Stimulated activated CD8-positive, alpha-beta memory T cell treated with anti-CD3 and anti-CD28 coated beads, Interleukin-15, amount 100 ng/mL, for 4 hours (primary cell): ENCODE results near the gene IGF2R.
"Not testable (repeated sequence)": the region's sequence is repeated elsewhere in the genome, so short reads cannot be mapped to it uniquely, and the experiment has no call there.

Source experiments
- DNase-seq, 2 donors: peaks; one replicate each; pipeline ENCODE4 v3.0.0-alpha.2; 2020; ENCODE audit warnings: low read depth in 2 of 2

IGF2R gene

GRCh38 chr6:159996626-159997497, 28.0 kb downstream of the IGF2R start:
- no peak for DNase-seq

DNA sequence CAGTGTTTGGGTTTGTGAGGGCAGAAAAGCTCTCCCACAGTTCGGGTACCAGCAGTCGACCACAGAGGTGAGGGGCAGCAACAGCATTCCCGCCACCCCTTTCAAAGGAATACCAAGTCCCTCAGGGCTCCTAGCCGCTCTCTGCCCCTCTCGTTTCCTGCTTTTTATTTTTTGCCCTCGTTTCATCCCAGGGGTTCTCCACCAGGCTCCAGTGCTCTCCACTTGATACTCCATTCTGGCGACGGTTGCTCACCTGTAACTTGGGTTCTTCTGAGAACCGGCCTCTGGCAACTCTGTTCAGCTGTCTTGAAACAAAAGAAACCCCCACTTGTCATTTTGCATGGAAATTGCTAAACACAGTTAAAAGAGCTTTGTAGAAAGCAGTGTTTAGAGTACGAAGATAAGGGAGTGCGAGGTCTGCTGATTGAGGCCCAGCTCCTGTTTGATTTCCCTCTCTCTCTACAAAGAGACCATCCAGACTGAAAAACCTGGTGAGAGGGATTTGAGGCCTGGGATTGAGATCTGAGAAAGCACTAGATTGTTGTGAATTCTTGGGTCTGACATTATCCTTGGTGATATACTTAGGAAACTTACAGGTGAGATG, 28.7 kb downstream of the IGF2R start:
- no peak for DNase-seq

- no peak for DNase-seq
These were observed 29.7 kb downstream of the IGF2R start for GRCh38 chr6:159998538-159998937.

- DNase-seq = no peak
These were observed 30.4 kb downstream of the IGF2R start for GRCh38 chr6:159999240-159999671.

DNA sequence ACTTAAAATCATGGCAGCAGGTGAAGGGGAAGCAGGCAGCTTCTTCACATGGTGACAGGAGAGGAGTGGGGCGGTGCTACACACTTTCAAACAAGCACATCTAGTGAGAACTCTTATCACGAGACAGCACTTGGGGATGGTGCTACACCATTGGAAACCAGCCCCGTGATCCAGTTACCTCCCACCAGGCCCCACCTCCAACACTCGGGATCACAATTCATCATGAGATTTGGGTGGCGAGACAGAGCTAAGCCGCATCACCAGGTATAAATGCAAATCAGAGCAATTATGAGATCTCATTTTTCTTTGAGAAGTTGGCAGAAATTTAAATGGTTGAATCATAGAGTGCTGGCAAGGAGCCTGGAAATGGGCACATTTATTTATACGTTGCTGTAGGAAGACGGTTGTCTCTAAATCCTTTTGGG, 31.4 kb downstream of the IGF2R start:
- DNase-seq = no peak

GRCh38 chr6:160000893-160001427, 32.1 kb downstream of the IGF2R start:
- not testable (repeated sequence) for DNase-seq

DNA sequence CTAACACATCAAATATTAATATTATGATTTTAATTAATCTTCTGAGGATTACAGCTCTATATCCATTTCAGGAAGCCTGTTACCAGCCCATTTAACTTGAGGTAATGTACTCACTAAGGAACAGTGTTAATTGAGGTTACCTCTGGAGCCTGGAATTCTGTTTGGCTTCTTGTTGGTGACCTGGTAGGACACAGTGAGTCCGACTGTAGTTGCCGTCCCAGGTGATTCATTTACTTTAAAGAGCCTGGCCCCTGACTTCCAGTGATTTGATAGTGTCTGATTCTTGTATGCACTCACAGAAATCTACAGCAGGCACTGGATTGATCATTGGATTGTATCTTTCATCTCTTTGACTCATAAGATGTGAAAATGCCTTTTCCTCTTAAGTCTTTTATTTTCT, 34.0 kb downstream of the IGF2R start:
- DNase-seq = no peak

- no peak for DNase-seq
These were observed 35.1 kb downstream of the IGF2R start for GRCh38 chr6:160004018-160004417.

GRCh38 chr6:160004419-160005175, 35.7 kb downstream of the IGF2R start:
- DNase-seq = no peak

DNA sequence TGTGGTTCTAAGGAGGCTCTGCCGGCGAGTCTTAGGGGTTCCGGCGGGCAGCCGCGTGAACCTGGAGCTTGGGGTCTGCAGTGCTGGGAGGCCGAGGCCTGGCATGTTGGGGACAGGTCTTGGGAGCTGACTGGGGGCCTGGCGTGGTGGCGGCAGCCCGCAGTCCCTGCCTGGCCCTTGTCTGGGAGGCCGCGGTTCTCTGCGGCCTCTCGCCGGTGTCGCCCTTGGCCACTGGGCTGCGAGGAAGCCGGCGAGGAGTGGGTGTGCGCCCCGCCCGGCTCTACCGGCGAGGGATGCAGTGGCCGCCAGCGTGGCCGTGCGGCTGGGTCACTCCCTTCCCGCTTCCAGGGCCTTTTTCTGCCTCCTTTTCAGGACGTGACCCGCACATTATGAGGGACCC, 36.3 kb downstream of the IGF2R start:
- no peak for DNase-seq

GRCh38 chr6:160005861-160006540, 37.1 kb downstream of the IGF2R start:
- DNase-seq = no peak

- DNase-seq = no peak
These were observed 38.3 kb downstream of the IGF2R start for GRCh38 chr6:160007145-160007544.

- no peak for DNase-seq
These were observed 38.7 kb downstream of the IGF2R start for GRCh38 chr6:160007611-160008010.

GRCh38 chr6:160010067-160010466, 41.2 kb downstream of the IGF2R start:
- no peak for DNase-seq

DNA sequence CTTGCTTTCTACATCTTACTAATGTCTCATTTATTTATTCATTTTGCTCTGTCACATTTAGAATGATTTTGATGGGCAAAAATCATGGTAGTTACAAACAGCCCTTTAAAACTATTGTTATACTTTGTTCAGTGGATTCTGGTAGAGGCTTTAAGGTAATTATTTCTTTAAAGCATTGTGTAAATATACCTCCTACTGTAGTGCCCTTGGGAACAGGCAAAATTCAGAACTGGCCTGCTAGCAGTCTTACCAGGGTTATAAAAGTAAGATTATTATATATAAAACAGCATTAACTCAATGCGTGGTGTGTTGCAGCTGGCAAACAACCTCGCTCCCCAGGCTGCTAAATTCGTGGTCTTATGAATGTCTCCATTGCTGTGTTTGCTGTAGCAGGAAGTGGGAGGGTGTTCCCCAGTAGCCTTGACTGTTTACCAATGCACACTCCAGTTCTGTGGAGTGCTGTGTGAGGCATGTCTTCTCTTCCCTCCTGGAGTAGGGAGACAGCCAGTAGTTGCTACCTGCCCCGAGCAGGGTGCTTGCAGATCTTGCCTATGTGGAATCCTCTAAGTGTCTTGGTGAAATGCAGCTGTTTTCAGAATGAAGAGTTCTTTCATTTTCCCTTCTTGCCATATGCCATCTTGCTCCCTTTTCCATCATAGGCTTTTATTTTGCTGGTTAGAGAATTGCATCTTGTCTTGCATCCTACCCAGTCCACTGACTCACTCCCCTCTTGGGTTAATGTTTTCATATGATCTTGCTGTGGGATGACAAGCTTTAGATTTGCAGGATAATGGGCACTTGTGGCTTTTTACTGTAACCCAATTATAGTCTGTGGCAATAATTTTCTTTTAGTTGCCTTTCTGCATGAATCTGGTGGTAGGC, 45.3 kb downstream of the IGF2R start:
- DNase-seq = no peak

GRCh38 chr6:160014869-160015182, 45.9 kb downstream of the IGF2R start:
- DNase-seq = no peak

- DNase-seq = no peak
These were observed 47.1 kb downstream of the IGF2R start for GRCh38 chr6:160015778-160016684.

- DNase-seq = no peak
These were observed 53.2 kb downstream of the IGF2R start for GRCh38 chr6:160022101-160022500.

- DNase-seq = no peak
These were observed 53.9 kb downstream of the IGF2R start for GRCh38 chr6:160022793-160023192.

DNA sequence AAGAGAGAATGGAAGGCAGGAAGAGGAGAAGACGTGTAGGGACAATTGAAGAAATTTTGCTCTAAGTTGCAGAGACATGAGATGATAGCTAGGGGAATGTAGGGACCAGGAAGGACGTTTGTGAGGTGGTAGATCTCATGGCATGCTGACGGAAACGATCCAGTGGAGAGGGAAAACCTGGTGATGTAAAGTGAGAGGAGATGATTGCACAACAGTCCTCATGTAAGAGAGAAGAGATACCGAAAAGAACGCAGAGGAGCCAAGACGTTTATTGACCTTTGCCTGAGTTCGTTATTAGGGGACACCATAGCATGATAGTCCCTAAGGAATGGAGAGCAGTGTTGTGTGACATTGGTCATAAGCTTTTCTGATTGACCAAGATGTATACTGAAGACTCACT, 55.3 kb downstream of the IGF2R start:
- DNase-seq = no peak
